DND-41 (cell line): ENCODE results near the gene FBXL14.

Experiments used
- ATAC-seq: fragments of 200-7000 bp; cut with Tn5 transposase; 3 replicates; pipeline ENCODE4 v1.9.1; 2021; ENCODE audit warnings: low read depth; ENCODE audit not compliant: insufficient read depth
- DNase-seq: peaks from one replicate; pipeline ENCODE4 v3.0.0-alpha.2; 2020
- H2AFZ ChIP-seq: 2 replicates; pipeline ENCODE4 v1.6.0; 2012; ENCODE audit warnings: low read depth, low read length
- H3K27ac ChIP-seq: 2 replicates; pipeline ENCODE4 v1.5.1; 2012; ENCODE audit warnings: low read length, inconsistent platforms
- H3K27me3 ChIP-seq: fragments of 200-600 bp; sonication (generic); 2 replicates; pipeline ENCODE4 v1.6.0; 2012; ENCODE audit warnings: low read length, mild to moderate bottlenecking, inconsistent platforms; ENCODE audit not compliant: insufficient read depth, poor library complexity
- H3K36me3 ChIP-seq: 2 replicates; pipeline ENCODE4 v1.5.1; 2012; ENCODE audit warnings: low read length, inconsistent platforms; ENCODE audit not compliant: insufficient read depth
- H3K4me1 ChIP-seq: 2 replicates; pipeline ENCODE4 v1.5.1; 2012; ENCODE audit warnings: mild to moderate bottlenecking, low read length; ENCODE audit not compliant: insufficient read depth
- H3K4me2 ChIP-seq: 2 replicates; pipeline ENCODE4 v1.6.0; 2012; ENCODE audit warnings: mild to moderate bottlenecking, moderate library complexity, low read length, inconsistent platforms; ENCODE audit not compliant: insufficient read depth
- H3K4me3 ChIP-seq, 2 experiments: fragments of 200-600 bp in 1 of 2; shearing (Covaris generic) in 1 of 2; 2 replicates each; pipeline ENCODE4 v1.5.1; 2012 to 2016; ENCODE audit warnings: inconsistent platforms in 2 of 2, low read length in 2 of 2, mild to moderate bottlenecking in 2 of 2, low read depth in 1 of 2, moderate library complexity in 1 of 2
- H3K79me2 ChIP-seq: 2 replicates; pipeline ENCODE4 v1.6.0; 2012; ENCODE audit warnings: low read length, inconsistent platforms; ENCODE audit not compliant: insufficient read depth
- H3K9ac ChIP-seq: 2 replicates; pipeline ENCODE4 v1.6.0; 2012; ENCODE audit warnings: low read depth, mild to moderate bottlenecking, inconsistent platforms, low read length, moderate library complexity
- H3K9me3 ChIP-seq: 2 replicates; pipeline ENCODE4 v1.5.1; 2012; ENCODE audit warnings: low read length, moderate library complexity, mild to moderate bottlenecking, inconsistent platforms; ENCODE audit not compliant: insufficient read depth, severe bottlenecking
- H4K20me1 ChIP-seq: 2 replicates; pipeline ENCODE4 v1.6.0; 2012; ENCODE audit warnings: low read length; ENCODE audit not compliant: insufficient read depth
- CTCF ChIP-seq: IDR thresholded peaks from 2 replicates; pipeline ENCODE4 v1.5.1; 2012; ENCODE audit warnings: borderline replicate concordance, low read length, moderate library complexity, mild to moderate bottlenecking; ENCODE audit not compliant: poor library complexity, severe bottlenecking; ENCODE audit errors: extremely low read depth
- EZH2 ChIP-seq: IDR thresholded peaks from 3 replicates; pipeline ENCODE4 v1.6.1; 2012; ENCODE audit warnings: borderline replicate concordance, low read depth, mild to moderate bottlenecking, moderate library complexity, low read length, inconsistent platforms; ENCODE audit not compliant: severe bottlenecking

Gene FBXL14

GRCh38 chr12:1634149-1634548 is 39.8 kb upstream of the FBXL14 start:
- DNase-seq: no peak
- Histone ChIP-seq H4K20me1 (peaks cover 12% of the 10 kb centered on the region; the same call in 1 of the 2 replicates), H3K9ac (no peak overlapping the region), H3K27me3 (peaks cover 57% of the 10 kb centered on the region), H3K4me2 (no peak overlapping the region), H3K27ac (no peak overlapping the region), H2AFZ (no peak overlapping the region), H3K4me3 (no peak overlapping the region), H3K79me2 (no peaks in the 10 kb centered on the region), H3K36me3 (no peaks in the 10 kb centered on the region), H3K4me1 (peaks cover 15% of the 10 kb centered on the region), H3K9me3 (no peaks in the 10 kb centered on the region)
- TF ChIP-seq CTCF: no peak
- no peak for TF ChIP-seq EZH2
- no peak for ATAC-seq

GRCh38 chr12:1633459-1633858 is 39.1 kb upstream of the FBXL14 start:
- no peak overlapping the region for H2AFZ ChIP-seq
- no peaks in the 10 kb centered on the region for H3K36me3 ChIP-seq
- no peak overlapping the region for H3K27ac ChIP-seq
- H4K20me1 ChIP-seq: peaks cover 14% of the 10 kb centered on the region; the same call in 1 of the 2 replicates
- H3K27me3 ChIP-seq: peaks cover 64% of the 10 kb centered on the region
- no peak overlapping the region for H3K9ac ChIP-seq
- no peak for ATAC-seq
- H3K4me1 ChIP-seq: peaks cover 18% of the 10 kb centered on the region
- H3K79me2 ChIP-seq: no peaks in the 10 kb centered on the region
- H3K4me3 ChIP-seq: no peak overlapping the region
- no peak overlapping the region for H3K4me2 ChIP-seq
- no peak for DNase-seq
- TF ChIP-seq EZH2: no peak
- TF ChIP-seq CTCF: no peak
- no peaks in the 10 kb centered on the region for H3K9me3 ChIP-seq

- TF ChIP-seq EZH2 (no peak), CTCF (no peak)
- Histone ChIP-seq H4K20me1 (peaks cover 14% of the 10 kb centered on the region; the same call in 1 of the 2 replicates), H2AFZ (no peak overlapping the region), H3K9ac (no peak overlapping the region), H3K27me3 (peaks cover 70% of the 10 kb centered on the region), H3K36me3 (no peaks in the 10 kb centered on the region), H3K4me2 (no peak overlapping the region), H3K27ac (no peak overlapping the region), H3K9me3 (no peaks in the 10 kb centered on the region), H3K4me1 (peaks cover 18% of the 10 kb centered on the region), H3K79me2 (no peaks in the 10 kb centered on the region), H3K4me3 (no peak overlapping the region)
- ATAC-seq (no peak), DNase-seq (no peak)
Measured at GRCh38 chr12:1632702-1633101, 38.3 kb upstream of the FBXL14 start.
